GM19238 (cell line): ENCODE data around the gene ISG15.
A peak's percentile ranks its signal among the peaks of the same experiment; 100 is the strongest.

Experiments
- DNase-seq: peaks from one replicate; pipeline ENCODE4 v3.0.0; 2011; ENCODE audit warnings: low spot score; ENCODE audit not compliant: insufficient read length

The ISG15 gene

GRCh38 chr1:1013105-1013921, at the start of gene ISG15:
TSS of gene ISG15 (plus strand) at chr1:1013497. CDS start at chr1:1013574, 77 bp downstream.
- DNase-seq = peak; percentile 87

DNA sequence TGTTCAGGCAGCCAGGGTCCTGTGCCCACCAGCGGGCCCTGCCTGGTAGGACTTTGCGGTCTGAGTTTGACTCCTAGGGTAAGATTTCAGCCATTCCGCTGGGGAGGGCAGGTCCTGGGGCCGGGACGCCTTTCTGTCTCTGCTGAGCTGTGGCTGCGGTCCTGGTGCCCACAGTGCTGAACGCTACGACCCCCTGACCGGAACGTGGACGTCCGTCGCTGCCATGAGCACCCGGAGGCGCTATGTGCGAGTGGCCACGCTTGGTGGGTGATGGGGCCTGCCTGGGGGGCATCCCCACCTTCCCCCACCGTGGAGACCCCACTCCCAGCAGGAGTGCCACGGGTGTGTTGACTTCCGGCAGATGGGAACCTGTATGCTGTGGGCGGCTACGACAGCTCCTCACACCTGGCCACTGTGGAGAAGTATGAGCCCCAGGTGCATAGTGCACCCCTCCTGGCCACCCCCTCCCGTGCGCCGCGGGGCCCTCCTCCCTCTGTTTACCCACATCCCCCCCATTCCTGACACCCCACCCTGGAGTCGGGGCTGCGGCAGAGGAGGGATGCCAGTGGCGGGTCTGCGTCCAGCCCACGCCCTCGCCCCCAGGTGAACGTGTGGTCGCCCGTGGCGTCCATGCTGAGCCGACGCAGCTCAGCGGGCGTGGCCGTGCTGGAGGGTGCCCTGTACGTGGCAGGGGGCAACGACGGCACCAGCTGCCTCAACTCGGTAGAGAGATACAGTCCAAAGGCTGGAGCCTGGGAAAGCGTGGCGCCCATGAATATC, 49.4 kb upstream of the ISG15 start:
- DNase-seq = no peak

DNA sequence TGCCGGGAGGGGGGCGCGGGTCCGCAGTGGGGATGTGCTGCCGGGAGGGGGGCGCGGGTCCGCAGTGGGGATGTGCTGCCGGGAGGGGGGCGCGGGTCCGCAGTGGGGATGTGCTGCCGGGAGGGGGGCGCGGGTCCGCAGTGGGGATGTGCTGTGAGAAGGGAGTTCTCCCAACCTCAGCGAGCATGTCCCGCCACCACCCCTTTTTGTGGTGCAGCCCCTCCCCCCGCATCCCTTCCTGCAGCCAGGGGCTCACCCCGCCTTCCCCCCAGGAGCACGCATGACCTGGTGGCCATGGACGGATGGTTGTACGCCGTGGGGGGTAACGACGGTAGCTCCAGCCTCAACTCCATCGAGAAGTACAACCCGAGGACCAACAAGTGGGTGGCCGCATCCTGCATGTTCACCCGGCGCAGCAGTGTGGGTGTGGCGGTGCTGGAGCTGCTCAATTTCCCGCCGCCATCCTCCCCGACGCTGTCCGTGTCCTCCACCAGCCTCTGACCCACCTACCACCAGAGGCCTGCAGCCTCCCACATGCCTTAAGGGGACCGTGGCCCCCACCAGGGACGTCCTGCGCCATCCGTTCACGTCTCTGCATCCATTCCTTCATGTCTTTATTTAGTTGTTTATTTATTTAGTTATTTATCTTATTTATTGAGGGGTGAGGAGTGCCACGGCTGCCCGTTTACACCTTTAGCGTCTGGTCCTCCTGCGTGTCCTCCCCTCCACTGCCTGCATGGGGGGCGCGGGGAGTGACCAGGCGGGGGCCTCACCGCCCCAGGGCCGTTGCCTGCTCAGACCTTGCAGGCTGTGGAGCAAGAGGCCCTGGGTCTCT, 48.4 kb upstream of the ISG15 start:
- no peak for DNase-seq

- no peak for DNase-seq
Measured at GRCh38 chr1:965526-966134, 47.7 kb upstream of the ISG15 start.

- peak; percentile 56 for DNase-seq
Measured at GRCh38 chr1:966135-966703, 47.1 kb upstream of the ISG15 start, which contains the start of gene PLEKHN1. TSS of gene PLEKHN1 (plus strand) at chr1:966482. CDS start at chr1:966532, 50 bp downstream.

DNA sequence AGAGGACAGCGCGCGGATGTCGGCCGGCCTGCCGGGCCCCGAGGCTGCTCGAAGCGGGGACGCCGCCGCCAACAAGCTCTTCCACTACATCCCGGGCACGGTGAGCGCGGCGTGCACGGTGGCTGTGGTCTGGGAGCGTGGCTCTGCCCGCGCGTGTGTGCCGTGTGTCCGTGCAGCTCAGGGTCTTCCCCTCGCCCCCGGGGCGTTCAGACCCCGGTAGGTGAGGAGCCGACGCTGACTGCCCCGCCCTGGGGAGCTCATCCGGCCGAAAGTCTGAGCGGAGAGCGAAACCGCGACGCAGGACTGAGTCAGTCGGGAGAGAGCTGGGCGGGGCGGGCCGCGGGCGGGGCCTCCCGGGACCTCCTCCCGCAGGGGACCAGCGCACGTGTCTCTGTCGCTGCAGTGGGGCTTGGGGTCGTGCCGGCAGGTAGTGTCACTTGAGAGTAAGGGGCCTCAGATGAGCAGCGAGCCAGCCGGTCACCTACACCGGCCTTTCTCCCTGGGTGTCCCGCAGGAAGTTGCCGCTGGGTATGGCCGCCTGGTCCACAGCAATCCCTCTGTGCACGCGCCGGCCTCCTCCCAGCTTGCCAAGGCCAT, 46.5 kb upstream of the ISG15 start:
- DNase-seq = peak; percentile 96

- no peak for DNase-seq
Measured at GRCh38 chr1:967466-968343, 45.6 kb upstream of the ISG15 start.

- DNase-seq = no peak
Measured at GRCh38 chr1:969260-969855, 43.9 kb upstream of the ISG15 start.

GRCh38 chr1:970242-970972, 42.9 kb upstream of the ISG15 start:
- no peak for DNase-seq

DNA sequence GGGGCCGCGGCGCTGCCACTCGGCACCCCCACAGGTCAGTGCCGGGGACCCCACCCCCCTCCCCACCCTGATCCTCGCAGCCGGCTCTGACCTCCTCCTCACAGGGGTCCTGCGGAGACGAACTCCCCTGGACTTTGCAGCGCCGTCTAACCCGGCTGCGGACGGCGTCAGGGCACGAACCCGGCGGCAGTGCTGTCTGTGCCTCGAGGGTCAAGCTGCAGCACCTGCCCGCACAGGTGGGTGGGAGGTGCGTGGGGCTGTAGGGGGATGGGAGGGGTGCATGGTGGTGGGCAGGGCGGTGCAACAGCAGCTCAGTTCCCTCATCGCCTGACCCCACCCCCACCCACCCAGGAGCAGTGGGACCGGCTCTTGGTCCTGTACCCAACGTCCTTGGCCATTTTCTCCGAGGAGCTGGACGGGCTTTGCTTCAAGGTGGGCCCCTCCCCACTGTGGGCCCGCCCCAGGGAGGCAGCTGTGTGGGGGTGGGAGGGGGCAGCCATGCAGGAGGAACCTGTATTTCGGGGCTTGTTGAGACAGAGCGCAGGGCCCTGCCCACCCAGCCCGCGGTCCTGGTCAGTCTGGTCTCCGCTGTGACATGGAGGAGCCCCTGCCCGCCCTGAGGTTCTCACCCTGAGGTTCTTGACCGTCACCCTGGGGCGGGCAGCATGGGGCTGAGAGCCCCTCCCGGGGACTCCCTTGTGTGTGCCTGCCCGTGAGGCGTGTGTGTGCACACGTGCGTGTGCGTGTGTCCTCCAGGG, 42.1 kb upstream of the ISG15 start:
- DNase-seq = no peak

DNA sequence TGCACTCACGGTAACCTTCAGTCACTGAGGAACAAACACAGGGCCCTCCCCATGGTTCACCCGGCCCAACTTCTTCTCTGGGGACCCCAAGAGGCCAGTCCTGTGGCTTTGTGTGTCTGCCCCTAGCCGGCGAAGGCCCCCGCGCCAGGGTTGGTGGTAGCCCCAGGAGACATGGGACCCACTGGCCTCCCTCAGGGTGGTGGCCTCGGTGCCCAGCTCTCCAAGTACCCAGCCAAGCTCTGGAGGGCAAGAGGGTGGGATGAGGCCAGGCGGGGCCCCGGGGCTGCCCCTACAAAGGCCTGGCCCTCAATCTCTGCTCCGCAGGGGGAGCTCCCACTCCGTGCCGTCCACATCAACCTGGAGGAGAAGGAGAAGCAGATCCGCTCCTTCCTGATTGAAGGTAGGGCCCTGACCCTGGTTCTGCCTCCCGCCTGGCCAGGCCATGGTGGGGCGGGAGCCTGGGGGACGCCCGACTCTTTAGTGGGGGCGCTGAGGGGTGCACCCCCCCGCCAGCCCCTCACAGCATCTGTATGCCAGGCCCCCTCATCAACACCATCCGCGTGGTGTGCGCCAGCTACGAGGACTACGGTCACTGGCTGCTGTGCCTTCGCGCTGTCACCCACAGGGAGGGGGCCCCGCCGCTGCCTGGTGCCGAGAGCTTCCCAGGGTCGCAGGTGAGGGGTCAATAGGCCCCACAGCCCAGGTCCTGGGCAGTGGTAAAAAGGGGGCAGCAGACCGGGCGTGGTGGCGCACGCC, 41.4 kb upstream of the ISG15 start:
- DNase-seq = no peak

DNA sequence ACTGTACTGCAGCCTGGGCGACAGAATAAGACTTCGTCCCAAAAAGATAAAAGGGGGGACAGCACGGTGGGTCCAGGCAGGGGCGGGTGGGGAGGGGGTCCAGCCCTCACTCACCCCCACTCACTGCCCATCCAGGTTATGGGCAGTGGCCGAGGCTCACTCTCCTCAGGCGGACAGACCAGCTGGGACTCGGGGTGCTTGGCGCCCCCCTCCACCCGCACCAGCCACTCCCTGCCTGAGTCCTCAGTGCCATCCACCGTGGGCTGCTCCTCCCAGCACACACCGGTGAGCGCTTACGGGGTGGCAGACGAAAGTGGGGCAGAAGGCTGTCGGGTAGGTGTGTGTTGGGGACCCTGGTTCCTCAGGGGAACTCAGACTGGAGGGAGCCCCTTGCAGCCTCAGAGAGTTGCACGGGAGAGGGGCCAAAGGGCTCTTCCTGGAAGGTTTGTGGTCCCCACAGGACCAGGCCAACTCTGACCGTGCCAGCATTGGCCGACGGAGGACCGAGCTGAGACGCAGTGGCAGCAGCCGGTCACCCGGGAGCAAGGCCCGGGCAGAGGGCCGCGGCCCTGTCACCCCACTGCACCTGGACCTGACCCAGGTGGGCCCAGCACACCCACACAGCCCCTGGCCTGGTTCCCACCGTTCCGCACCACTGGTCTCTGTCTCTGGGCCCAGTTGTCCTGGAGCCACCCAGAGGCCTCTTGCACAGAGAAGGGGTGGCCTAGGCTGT, 40.4 kb upstream of the ISG15 start:
- DNase-seq = no peak

DNA sequence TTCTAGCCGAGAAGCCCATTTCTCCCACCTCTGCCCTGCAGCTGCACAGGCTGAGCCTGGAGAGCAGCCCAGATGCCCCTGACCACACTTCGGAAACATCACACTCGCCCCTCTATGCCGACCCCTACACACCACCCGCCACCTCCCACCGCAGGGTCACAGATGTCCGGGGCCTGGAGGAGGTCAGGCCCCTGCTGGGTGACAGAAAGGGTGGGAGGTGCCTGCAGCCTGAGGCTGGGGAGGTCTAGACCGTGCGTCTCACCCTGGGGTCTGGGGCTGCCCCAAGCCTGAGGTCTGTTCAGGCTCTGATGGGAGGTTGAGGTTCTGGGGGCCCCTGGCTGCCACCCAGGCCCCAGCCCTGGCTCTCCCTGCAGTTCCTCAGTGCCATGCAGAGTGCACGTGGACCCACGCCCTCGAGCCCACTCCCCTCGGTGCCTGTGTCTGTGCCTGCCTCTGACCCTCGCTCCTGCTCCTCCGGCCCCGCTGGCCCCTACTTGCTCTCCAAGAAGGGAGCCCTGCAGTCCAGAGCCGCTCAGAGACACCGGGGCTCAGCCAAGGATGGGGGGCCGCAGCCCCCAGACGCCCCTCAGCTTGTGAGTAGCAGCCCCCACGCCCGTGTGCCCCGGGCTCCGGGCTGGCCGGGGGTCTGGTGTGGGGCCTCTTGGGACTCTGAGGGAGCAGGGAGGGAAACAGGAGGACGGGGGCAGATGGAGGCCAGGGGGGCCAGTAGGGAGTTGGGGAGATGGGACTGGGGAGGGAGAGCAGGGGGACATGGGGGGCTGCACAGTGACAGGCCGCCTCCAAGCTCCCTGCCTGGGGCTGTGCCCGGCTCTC, 39.6 kb upstream of the ISG15 start:
- DNase-seq = no peak

DNA sequence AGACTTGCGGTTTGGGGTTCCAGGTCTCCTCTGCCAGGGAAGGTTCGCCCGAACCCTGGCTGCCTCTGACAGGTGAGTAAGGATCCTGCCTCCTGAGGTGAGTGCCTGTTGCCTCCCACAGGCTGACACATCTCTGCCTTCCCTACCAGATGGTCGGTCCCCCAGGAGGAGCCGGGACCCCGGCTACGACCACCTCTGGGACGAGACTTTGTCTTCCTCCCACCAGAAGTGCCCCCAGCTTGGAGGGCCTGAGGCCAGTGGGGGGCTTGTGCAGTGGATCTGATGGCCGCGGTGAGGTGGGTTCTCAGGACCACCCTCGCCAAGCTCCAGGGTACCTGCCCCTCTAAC, 39.0 kb upstream of the ISG15 start:
- no peak for DNase-seq

DNA sequence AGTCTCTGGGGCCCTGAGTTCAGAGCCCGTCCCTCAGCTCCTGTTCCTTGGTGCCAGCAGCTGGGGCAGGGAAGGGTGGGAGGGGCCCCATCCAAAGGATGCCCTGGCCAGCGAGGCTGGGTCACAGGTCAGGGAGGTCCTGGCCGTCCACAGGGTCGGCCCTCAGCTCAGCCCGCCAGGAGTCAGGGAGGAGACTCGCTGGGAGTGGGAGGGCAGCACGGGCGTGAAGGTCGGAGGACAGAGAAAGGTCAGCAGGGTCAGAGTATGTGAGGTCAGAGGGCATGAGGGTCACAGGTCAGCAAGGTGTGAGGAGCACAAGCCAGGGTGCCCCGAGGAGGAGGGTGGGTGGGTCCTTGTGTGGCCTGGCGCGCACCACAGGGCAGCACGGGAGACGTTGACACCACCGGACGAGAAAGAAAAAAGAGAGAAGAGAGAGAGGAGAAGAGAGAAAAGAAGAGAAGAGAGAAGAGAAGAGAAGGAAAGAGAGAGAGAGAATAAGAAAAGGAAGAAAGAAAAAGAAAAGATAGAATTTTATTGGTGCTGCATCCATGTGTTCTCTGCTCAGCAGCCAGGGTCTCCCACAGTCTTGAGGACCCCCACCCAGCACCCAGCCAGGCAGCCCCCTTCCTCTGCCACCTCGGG, 38.5 kb upstream of the ISG15 start:
- no peak for DNase-seq
